Measurements from ENCODE around the gene CERS6.

CERS6 gene

DNA sequence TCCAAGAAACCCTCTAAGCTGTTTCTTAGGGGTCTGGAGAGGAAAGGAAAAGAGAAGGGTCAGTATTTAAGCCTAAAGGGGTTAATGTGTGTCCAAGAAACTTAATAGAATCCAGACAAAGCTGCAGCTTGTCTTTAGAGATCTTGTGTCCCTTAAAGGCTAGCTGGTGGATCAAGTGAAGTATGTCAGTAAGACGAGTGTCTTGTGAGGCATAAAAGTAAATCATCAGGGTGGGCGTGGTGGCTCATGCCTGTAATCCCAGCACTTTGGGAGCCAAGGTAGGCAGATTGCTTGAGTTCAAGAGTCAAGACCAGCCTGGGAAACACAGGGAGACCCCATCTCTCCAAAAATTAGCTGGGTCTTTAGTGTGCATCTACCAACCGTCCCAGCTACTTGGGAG lies 47.8 kb downstream of the CERS6 start:
- TF ChIP-seq, protein P1, sequence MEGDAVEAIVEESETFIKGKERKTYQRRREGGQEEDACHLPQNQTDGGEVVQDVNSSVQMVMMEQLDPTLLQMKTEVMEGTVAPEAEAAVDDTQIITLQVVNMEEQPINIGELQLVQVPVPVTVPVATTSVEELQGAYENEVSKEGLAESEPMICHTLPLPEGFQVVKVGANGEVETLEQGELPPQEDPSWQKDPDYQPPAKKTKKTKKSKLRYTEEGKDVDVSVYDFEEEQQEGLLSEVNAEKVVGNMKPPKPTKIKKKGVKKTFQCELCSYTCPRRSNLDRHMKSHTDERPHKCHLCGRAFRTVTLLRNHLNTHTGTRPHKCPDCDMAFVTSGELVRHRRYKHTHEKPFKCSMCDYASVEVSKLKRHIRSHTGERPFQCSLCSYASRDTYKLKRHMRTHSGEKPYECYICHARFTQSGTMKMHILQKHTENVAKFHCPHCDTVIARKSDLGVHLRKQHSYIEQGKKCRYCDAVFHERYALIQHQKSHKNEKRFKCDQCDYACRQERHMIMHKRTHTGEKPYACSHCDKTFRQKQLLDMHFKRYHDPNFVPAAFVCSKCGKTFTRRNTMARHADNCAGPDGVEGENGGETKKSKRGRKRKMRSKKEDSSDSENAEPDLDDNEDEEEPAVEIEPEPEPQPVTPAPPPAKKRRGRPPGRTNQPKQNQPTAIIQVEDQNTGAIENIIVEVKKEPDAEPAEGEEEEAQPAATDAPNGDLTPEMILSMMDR (IDR thresholded peaks at IDR 0.05; ENCODE audit: low read depth, low read length): no peak
- DNase-seq (ENCODE audit: low read depth, low spot score): no peak
- H3K4me3 ChIP-seq (ENCODE audit: low read depth, low read length): no peak overlapping the region
- in situ Hi-C loops (cut with HindIII; ENCODE audit: low sequenced_read_pairs): no loop called here

DNA sequence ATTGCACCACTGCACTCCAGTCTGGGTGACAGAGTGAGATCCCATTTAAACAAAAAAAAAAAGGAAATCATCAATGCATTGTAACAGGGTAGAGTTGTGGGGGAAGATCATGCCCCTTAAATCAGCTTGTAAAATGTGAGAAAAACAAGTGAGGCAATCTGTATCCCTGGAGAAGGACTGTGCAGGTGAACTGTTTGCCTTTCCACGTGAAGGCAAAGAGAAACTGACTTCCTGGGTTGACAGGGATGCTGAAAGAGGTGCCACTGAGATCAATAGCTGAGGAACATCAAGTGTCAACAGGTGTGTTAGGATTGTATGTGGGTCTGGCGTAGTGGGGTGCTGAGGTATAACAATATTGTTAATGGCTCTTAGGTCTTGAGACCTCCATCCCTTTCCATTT lies 48.3 kb downstream of the CERS6 start:
- no peak overlapping the region for H3K4me3 ChIP-seq (ENCODE audit: low read depth, low read length)
- TF ChIP-seq, protein P1 (IDR thresholded peaks at IDR 0.05; ENCODE audit: low read depth, low read length): no peak
- no peak for DNase-seq (ENCODE audit: low read depth, low spot score)
- in situ Hi-C loops (cut with HindIII; ENCODE audit: low sequenced_read_pairs): no loop called here

DNA sequence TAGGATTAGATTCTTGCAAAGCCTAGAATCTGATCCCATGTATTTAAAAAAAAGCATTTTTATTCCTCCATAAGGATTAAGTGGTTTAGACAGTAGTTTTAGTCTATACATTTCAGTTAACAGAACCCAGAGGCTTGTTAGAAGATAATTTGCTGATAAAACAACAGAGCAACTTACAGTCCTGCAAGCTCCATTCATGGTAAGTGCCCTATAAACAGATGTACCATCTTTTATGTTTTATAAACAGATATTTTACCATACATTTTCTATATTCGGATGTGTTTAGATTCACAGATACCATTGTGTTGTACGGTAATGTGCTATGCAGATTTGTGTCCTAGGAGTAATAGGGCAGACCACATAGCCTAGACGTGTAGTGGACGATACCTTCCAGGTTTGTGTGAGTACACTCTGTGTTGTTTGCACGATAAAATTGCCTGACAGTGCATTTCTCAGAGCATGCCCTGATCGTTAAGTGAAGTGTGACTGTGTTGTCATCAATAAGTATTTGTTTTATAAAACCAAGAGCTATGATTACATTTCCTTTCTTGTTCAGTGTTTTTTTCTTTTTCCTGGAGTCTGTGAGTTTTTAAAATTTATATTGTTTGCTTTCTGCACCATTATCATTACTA lies 54.2 kb downstream of the CERS6 start:
- in situ Hi-C loops (cut with HindIII; ENCODE audit: low sequenced_read_pairs): no loop called here
- no peak for DNase-seq (ENCODE audit: low read depth, low spot score)
- TF ChIP-seq, protein P1 (IDR thresholded peaks at IDR 0.05; ENCODE audit: low read depth, low read length): no peak
- no peak overlapping the region for H3K4me3 ChIP-seq (ENCODE audit: low read depth, low read length)

DNA sequence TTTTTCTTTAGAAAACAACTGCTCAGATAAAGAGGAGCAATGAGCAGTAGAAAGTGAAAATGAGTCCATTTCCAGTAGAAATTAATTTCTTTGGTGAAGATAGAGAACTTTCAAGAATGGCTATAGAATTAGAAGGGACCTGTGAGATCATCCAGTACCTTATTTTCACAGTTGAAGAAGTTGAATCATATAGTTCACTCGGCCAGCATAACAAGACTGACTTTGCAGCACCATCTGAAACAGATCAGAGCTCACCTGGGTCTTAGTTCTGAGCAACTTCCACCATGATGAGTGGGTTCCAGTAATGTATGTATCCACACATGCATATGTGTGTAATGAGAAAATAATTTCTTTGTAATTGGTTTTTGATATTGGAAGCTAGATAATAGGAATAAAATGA lies 58.6 kb downstream of the CERS6 start:
- in situ Hi-C loops (cut with HindIII; ENCODE audit: low sequenced_read_pairs): no loop called here
- no peak overlapping the region for H3K4me3 ChIP-seq (ENCODE audit: low read depth, low read length)
- no peak for DNase-seq (ENCODE audit: low read depth, low spot score)
- TF ChIP-seq, protein P1 (IDR thresholded peaks at IDR 0.05; ENCODE audit: low read depth, low read length): no peak

DNA sequence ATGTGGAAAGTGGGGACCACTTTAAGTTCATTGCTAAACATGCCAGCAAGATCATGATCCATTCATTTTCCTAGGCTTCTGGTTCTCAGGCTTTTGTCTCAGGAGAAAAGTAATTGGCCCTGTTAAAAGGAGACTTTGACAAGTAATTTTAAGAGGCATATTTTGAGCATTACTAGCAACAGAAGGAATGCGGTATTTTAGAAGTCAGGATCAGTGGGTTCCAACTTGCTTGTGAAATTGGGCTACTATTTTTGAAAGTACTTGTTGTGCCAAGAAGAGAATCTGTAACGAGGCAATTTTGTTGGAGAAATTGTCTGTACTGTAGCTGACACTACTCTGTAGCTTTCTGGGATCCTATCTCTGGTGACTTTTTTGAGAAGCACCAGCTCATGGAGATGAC lies 59.4 kb downstream of the CERS6 start:
- no peak overlapping the region for H3K4me3 ChIP-seq (ENCODE audit: low read depth, low read length)
- TF ChIP-seq, protein P1 (IDR thresholded peaks at IDR 0.05; ENCODE audit: low read depth, low read length): no peak
- DNase-seq (ENCODE audit: low read depth, low spot score): peak; percentile 74
- in situ Hi-C loops (cut with HindIII; ENCODE audit: low sequenced_read_pairs): no loop called here

DNA sequence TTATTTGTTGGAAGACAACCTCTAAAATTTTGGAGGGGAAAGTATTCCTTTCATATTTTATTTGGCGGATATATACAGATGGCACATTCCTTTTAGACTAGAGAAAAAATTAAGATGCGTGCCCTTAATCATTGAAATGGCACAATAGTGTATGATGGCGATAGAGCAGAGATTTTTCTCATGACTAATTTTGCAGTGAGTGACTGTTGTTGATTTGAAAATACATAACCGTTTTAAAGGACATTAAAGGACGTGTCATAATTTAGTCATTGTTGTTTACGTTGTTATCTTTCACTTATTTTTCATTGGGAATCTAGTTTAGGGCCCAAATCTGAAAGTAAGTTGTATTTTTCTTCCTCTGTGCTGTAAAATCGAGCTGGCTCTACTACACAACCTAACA lies 61.7 kb downstream of the CERS6 start:
- DNase-seq (ENCODE audit: low read depth, low spot score): no peak
- no peak overlapping the region for H3K4me3 ChIP-seq (ENCODE audit: low read depth, low read length)
- in situ Hi-C loops (cut with HindIII; ENCODE audit: low sequenced_read_pairs): no loop called here
- TF ChIP-seq, protein P1 (IDR thresholded peaks at IDR 0.05; ENCODE audit: low read depth, low read length): no peak
